ENCODE measurements around the gene SQOR.

The SQOR gene

GRCh38 chr15:45714590-45715488 is 80.0 kb downstream of the SQOR start:
- peak; percentile 68 for FAIRE-seq

- no peak for FAIRE-seq
Measured at GRCh38 chr15:45715528-45715927, 80.7 kb downstream of the SQOR start.

- no peak for FAIRE-seq
Measured at GRCh38 chr15:45719490-45719889, 84.7 kb downstream of the SQOR start.

GRCh38 chr15:45720183-45720582 is 85.4 kb downstream of the SQOR start:
- no peak for FAIRE-seq

GRCh38 chr15:45728641-45729040 is 93.8 kb downstream of the SQOR start:
- no peak for FAIRE-seq

GRCh38 chr15:45729141-45729540 is 94.3 kb downstream of the SQOR start:
- FAIRE-seq = no peak

GRCh38 chr15:45731343-45731742 is 96.5 kb downstream of the SQOR start:
- no peak for FAIRE-seq

GRCh38 chr15:45732662-45733061 is 97.8 kb downstream of the SQOR start:
- no peak for FAIRE-seq

- no peak for FAIRE-seq
Measured at GRCh38 chr15:45734260-45734711, 99.5 kb downstream of the SQOR start.
